ENCODE data around the gene LIN52. TPM values are rescaled to one million over a fixed set of nuclear protein-coding genes. Genes with fewer than 3 reads are reported as not detected.

The LIN52 gene
- total RNA-seq, 3 donors from 2014 or later, result 4.1 to 9.0 (median 7.4) TPM

GRCh38 chr14:74213907-74214803 is 129.4 kb downstream of the LIN52 start:
- Histone ChIP-seq H3K36me3 (ENCODE audit: low read depth) (no peaks in the 10 kb centered on the region), H3K4me3 (no peak overlapping the region), H3K4me1 (ENCODE audit: low read depth) (no peaks in the 10 kb centered on the region), H3K9me3 (no peaks in the 10 kb centered on the region)
- no peak for ATAC-seq
- DNase-seq, result no peak
- intact Hi-C loops (cut with DNase I, micrococcal nuclease), result no loop called here
- TF ChIP-seq CTCF (IDR thresholded peaks at IDR 0.05), result no peak

DNA sequence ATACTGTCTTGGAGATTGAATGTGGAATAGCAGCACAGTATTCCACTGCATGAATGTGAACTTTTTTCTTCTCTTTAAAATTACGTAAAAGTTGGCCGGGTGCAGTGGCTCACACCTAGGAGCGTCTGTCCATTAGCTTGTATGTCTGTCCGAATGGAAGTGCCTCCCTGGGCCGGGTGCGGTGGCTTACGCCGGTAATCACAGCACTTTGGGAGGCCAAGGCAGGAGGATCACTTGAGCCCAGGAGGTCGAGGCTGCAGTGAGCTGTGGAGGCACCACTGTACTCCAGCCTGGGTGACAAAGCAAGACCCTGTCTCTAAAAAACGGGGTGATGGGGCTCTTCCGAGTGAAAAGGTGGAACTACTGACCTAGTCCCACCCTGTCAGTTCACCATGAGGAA is 131.9 kb downstream of the LIN52 start:
- intact Hi-C loops (cut with DNase I, micrococcal nuclease), result no loop called here
- Histone ChIP-seq H3K9me3 (no peaks in the 10 kb centered on the region), H3K4me3 (no peak overlapping the region), H3K36me3 (ENCODE audit: low read depth) (no peaks in the 10 kb centered on the region), H3K4me1 (ENCODE audit: low read depth) (no peaks in the 10 kb centered on the region)
- ATAC-seq, result no peak
- DNase-seq, result no peak
- TF ChIP-seq CTCF (IDR thresholded peaks at IDR 0.05), result no peak

DNA sequence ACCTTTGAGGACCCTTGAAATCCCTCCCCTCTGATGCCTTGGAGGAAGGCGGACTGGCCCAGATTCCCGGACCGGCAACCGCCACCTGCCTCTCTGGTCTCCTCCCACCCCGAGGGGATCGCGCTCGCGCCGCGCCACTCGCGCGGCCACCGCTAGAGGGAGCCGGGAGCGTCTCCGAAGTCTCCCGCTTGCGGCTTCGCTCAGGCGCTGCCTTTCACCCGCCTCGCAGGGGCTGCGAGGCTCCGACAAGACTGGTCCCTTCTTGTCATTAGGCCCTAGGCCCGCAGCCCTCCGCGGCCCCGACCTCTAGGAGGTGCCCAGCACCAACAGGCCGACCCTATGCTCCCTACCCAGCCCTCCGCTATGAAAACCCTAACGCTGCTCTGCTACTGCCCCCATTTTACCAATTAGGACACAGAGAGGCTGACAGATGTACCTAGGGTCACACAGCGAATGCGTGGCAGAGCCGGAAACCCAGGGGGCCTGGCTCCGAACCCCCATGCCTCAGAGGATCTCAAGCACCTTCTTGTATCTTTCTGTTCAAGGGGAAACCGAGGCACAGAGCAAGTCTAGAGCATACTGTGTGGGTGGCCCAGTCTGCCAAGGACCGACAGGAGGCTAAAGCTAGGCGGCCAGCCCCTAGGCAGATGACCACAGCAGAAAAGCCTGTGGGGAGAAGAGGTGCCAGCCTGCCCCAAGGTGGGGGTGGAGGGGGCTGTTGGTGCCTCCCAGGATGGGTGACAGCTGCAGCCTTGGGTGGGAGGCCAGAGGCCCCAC is 133.1 kb downstream of the LIN52 start:
- Histone ChIP-seq H3K4me3 (no peak overlapping the region), H3K9me3 (no peaks in the 10 kb centered on the region), H3K36me3 (ENCODE audit: low read depth) (no peaks in the 10 kb centered on the region), H3K4me1 (ENCODE audit: low read depth) (no peaks in the 10 kb centered on the region)
- ATAC-seq (peak; percentile 90), DNase-seq (peak; percentile 57 to 82 (median 72))
- intact Hi-C loops (cut with DNase I, micrococcal nuclease), result no loop called here
- TF ChIP-seq CTCF (IDR thresholded peaks at IDR 0.05), result peak; percentile 92

- intact Hi-C loops (cut with DNase I, micrococcal nuclease), result no loop called here
- ATAC-seq, result no peak
- no peaks in the 10 kb centered on the region for H3K9me3 ChIP-seq
- H3K4me3 ChIP-seq, result no peak overlapping the region
- no peaks in the 10 kb centered on the region for H3K36me3 ChIP-seq (ENCODE audit: low read depth)
- DNase-seq, result no peak
- no peaks in the 10 kb centered on the region for H3K4me1 ChIP-seq (ENCODE audit: low read depth)
- TF ChIP-seq CTCF (IDR thresholded peaks at IDR 0.05), result no peak
These were observed 133.7 kb downstream of the LIN52 start for GRCh38 chr14:74218462-74218861.

DNA sequence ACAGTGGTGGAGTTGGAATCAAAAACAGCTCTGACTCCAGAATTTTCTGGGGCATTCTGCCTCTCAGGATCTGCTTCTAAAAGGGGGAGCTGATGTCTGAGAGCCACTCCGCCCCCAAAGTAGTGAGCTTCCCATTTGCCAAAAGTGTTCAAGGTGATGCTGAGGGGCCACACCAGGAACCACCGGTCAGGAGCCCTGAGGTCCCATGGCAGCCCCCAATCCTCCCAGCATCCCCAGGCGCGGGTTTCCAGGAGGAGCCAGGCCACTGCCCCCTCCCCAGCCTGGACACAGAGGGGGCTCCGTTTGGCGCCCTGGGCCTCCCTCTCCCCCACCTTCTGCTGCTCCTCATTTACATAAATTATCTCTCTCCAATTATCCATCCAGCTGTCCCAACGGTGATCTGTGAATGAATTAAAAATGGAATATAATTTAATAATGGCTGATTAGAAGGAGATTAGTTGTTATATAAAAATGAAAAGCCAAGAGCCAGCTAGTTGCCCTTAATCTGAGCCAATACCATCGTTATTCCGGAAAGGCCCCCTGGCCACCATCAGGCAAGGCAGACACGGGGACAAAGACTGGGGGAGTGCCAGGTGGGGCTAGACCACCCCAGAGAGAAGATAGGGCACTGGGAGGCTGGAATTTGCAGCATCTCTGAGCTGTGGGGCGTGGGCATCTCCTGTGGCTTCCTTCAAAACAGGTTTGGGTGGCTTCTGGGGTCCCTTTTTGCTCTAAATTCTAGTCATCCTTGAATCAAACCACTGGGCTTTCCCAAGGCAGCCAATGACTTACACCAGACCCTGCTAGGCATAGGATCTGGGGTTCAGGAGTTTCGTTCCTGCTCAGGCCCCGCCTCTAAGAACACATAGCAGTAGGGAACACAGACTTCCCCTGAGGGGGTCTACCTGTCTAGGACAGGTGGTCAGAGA is 134.8 kb downstream of the LIN52 start:
- no peak for TF ChIP-seq CTCF (IDR thresholded peaks at IDR 0.05)
- Histone ChIP-seq H3K36me3 (ENCODE audit: low read depth) (no peaks in the 10 kb centered on the region), H3K4me1 (ENCODE audit: low read depth) (no peaks in the 10 kb centered on the region), H3K9me3 (no peaks in the 10 kb centered on the region), H3K4me3 (no peak overlapping the region)
- ATAC-seq, result no peak
- no peak for DNase-seq
- intact Hi-C loops (cut with DNase I, micrococcal nuclease), result no loop called here

Measured in mucosa of descending colon (tissue), 3 donors.